Activated T-helper 2 cell treated with anti-CD3 and anti-CD28 coated beads, Interferon-gamma antibody, Interleukin-2, Interleukin-4, amounts not matched to agents 10 μg/mL and 5 μg/mL and 100 μg/mL, durations not matched to agents 14 hours and 24 hours and 36 hours (primary cell): Measurements from ENCODE around the gene DDX56. TPM values are rescaled to one million over a fixed set of nuclear protein-coding genes. Genes with fewer than 3 reads are reported as not detected.

Experiments used
- DNase-seq: peaks from one replicate; pipeline ENCODE4 v3.0.0; 2021; ENCODE audit warnings: low spot score
- H3K27ac Mint-ChIP-seq: one replicate; pipeline ENCODE4 v1.8.0; 2021; ENCODE audit warnings: mixed read lengths
- H3K27me3 Mint-ChIP-seq: one replicate; pipeline ENCODE4 v1.8.0; 2021; ENCODE audit warnings: low read depth, mixed read lengths
- H3K36me3 Mint-ChIP-seq: one replicate; pipeline ENCODE4 v1.8.0; 2021; ENCODE audit warnings: low read depth, mixed read lengths
- H3K4me1 Mint-ChIP-seq: one replicate; pipeline ENCODE4 v1.8.0; 2021; ENCODE audit warnings: low read depth, mixed read lengths
- H3K4me3 Mint-ChIP-seq: one replicate; pipeline ENCODE4 v1.8.0; 2021; ENCODE audit warnings: low read depth, mild to moderate bottlenecking, moderate library complexity, mixed read lengths
- H3K9me3 Mint-ChIP-seq: one replicate; pipeline ENCODE4 v1.8.0; 2021; ENCODE audit warnings: mixed read lengths
- intact Hi-C: fragments of 100-400 bp; cut with micrococcal nuclease; formaldehyde crosslinking; loops from one replicate; pipeline ENCODE4 v1.15.1; 2023
- total RNA-seq: library from RNA; stranded (reverse); gene quantifications from 2 replicates; pipeline ENCODE4 v1.2.3, GENCODE V29; 2022

The DDX56 gene, protein sequence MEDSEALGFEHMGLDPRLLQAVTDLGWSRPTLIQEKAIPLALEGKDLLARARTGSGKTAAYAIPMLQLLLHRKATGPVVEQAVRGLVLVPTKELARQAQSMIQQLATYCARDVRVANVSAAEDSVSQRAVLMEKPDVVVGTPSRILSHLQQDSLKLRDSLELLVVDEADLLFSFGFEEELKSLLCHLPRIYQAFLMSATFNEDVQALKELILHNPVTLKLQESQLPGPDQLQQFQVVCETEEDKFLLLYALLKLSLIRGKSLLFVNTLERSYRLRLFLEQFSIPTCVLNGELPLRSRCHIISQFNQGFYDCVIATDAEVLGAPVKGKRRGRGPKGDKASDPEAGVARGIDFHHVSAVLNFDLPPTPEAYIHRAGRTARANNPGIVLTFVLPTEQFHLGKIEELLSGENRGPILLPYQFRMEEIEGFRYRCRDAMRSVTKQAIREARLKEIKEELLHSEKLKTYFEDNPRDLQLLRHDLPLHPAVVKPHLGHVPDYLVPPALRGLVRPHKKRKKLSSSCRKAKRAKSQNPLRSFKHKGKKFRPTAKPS
- total RNA-seq, result 131 and 135 TPM in 2 replicates

DNA sequence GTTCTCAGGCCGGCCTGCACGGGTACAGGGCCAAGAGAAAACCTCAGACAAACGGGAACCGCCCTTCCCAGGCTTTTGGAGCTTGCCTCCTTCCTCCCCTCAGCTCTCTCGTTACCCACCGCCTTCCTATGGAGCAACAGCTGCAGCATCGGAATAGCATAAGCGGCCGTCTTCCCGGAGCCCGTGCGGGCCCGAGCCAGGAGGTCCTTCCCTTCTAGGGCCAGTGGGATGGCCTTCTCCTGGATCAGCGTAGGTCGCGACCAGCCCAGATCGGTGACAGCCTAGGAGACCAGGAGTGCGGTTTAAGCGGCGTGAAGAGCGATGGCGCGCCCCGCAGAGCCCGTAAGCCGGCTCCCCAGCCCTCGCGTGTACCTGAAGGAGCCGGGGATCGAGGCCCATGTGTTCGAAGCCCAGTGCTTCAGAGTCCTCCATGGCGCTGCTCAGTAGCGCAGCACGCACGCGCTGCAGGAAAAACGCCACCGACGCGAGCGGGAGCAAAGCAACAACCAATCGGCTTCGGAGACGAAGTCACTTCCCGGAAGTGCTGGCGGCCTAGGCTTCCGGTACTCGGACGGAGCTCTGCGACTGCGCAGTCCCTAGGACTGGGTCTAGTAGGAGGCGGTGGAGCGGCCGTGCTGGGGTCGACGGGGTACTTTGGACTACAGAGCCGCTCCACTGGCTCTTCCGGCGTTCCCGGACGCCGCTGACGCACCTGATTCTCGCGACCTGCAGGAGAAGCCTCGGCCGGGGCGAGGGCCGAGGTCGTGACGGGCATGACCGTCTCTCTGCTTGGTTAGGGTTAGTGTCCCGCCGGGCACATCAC lies at the start of gene DDX56:
Gene DDX56 (minus strand): TSS at position 445 of the 823 bp plus-strand sequence. CDS start 13 bp downstream, at position 432.
- H3K9me3 Mint-ChIP-seq, result no peaks in the 10 kb centered on the region
- H3K4me1 Mint-ChIP-seq, result peaks cover 27% of the 10 kb centered on the region
- peaks cover 77% of the 10 kb centered on the region for H3K36me3 Mint-ChIP-seq
- intact Hi-C loops, result no loop called here
- no peaks in the 10 kb centered on the region for H3K27me3 Mint-ChIP-seq
- peak within 1 kb of the TSS; percentile 85 for H3K27ac Mint-ChIP-seq
- peak within 1 kb of the TSS; percentile 90 for H3K4me3 Mint-ChIP-seq
- DNase-seq, result peak; percentile 91

DNA sequence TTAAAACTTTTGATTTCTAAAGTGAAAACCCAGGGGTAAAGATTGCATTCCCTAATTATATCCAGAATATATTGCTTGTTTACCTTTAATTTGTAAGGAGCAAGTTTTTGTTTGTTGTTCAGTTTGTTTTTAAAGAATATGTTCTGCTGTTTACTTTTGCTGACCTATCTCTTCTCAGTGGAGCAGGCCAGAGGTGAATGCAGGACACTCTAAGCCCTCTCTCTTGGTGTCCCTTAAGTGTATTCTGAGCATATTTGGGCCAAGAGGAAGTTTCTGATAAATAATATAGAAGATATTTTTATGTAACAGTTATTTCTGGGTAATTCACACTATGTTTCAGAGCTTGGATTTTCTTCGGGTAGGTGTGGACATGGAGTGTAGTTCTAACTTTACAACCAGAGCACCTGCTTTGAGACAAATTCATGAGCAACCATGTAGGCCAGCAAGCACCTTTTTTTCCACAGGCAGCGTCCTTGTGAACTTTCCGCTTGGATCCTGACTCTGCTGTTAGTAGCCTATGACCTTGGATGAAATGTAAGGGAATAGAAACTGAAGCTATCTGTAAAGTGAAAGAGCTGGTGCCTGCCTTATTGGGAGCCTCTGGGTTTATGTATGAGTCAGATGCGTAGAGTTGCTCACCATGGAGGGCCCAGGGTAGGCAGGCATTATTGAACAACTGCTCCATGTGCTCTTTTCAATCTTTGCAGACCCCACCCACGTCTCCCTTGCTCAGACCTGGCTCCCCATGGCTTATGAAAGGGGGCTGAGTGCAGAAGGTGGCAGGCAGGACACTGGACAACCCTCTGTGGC lies 48.8 kb upstream of the DDX56 start:
- Mint-ChIP-seq H3K4me1 (peaks cover 74% of the 10 kb centered on the region), H3K4me3 (peak overlapping the region; percentile 57), H3K27me3 (no peaks in the 10 kb centered on the region), H3K27ac (peak overlapping the region; percentile 91), H3K9me3 (no peaks in the 10 kb centered on the region), H3K36me3 (peaks cover 61% of the 10 kb centered on the region)
- DNase-seq, result no peak
- intact Hi-C loops, result loop anchor here (1.0 kb wide), 1 partner anchor 11 kb away; no protein-coding TSS in a partner anchor

DNA sequence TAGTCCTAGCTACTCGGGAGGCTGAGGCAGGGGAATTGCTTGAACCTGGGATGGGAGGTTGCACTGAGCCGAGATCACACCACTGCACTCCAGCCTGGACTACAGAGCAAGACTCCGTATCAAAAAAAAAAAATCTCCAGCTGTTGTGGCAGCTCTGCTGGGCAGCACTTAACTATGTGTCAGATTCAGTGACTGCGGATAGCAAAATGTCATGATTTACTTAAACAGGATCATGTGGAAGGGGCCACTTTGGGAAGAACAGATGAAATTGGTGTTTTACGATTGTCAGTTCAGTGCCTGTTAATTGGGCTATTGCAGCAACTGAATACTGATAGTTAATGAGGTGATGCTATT lies 48.0 kb upstream of the DDX56 start:
- Mint-ChIP-seq H3K27me3 (no peaks in the 10 kb centered on the region), H3K9me3 (no peaks in the 10 kb centered on the region), H3K4me3 (no peak overlapping the region), H3K27ac (peak overlapping the region; percentile 21), H3K4me1 (peaks cover 81% of the 10 kb centered on the region), H3K36me3 (peaks cover 59% of the 10 kb centered on the region)
- no peak for DNase-seq
- intact Hi-C loops, result loop anchor here (1.0 kb wide), 1 partner anchor 12 kb away; no protein-coding TSS in a partner anchor

DNA sequence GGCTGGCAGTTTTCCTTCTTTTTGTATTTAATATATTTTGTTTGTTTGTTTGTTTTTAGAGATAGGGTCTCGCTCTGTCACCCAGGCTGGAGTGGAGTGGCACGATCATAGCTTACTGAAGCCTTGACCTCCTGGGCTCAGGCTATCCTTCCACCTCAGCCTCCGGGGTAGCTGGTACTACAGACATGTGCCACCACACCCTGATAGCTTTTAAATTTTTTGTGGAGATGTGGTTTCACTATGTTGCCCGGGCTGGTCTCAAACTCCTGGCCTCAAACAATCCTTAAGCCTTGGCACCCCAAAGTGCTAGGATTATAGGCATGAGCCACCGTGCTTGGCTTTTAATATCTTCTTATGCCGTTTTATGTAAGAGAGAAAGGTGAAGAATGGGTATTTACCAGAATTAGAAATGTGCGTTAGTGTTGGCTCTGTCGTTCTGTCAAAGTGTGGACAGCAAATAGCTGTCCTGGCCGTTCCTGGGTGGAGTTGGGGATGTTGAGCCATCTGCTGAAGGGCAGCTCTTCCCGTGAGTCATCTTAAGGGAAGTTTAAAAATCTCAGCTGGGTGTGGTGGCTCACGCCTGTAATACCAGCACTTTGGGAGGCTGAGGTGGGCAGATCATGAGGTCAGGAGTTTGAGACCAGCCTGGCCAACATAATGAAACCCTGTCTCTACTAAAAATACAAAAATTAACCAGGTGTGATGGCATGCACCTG lies 47.5 kb upstream of the DDX56 start:
- peak overlapping the region; percentile 22 for H3K27ac Mint-ChIP-seq
- no peaks in the 10 kb centered on the region for H3K9me3 Mint-ChIP-seq
- no peaks in the 10 kb centered on the region for H3K27me3 Mint-ChIP-seq
- no peak for DNase-seq
- intact Hi-C loops, result no loop called here
- peaks cover 54% of the 10 kb centered on the region for H3K36me3 Mint-ChIP-seq
- H3K4me1 Mint-ChIP-seq, result peaks cover 79% of the 10 kb centered on the region
- no peak overlapping the region for H3K4me3 Mint-ChIP-seq

DNA sequence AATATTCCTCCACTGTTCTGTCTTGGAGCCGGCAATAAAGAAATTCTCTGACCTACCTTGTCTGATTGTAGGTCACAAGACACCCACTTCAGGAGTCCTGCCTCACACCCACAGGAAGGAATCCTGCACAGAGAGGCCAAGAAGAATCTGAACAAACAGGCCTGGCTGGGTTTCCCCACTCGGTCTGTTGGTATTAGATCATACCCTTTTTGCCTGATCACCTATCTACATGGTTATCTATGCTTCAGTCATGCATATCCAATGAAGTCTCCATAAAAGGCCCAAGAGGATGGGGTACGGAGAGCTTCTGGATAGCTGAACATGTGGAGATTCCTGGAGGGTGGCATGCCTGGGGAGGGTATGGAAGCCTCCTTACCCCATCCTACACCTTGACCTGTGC lies 45.0 kb upstream of the DDX56 start:
- intact Hi-C loops, result loop anchor here (5.0 kb wide), 1 partner anchor 119 kb away; no protein-coding TSS in a partner anchor
- Mint-ChIP-seq H3K4me1 (peaks cover 72% of the 10 kb centered on the region), H3K27ac (peak overlapping the region; percentile 91), H3K27me3 (no peaks in the 10 kb centered on the region), H3K9me3 (no peaks in the 10 kb centered on the region), H3K4me3 (no peak overlapping the region), H3K36me3 (peaks cover 45% of the 10 kb centered on the region)
- no peak for DNase-seq

DNA sequence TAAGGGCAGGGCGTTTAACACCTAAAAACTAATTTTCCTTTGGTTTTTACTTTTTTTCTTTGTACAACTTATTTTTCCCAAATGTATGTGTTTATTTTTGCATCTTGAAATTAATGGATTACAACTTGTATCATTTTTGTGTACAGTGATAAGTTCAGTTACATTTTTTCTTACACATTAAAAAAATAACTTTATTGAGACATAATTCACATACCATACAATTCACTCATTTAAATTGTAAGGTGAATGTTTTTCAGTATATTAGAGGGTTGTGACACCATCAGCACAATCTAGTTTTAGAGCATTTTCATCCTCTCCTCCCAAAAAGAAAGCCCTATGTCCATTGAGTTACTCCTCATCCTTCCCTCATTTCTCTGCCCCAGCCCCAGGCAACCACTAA lies 44.3 kb upstream of the DDX56 start:
- Mint-ChIP-seq H3K4me1 (peaks cover 66% of the 10 kb centered on the region), H3K27ac (peak overlapping the region; percentile 91), H3K9me3 (no peaks in the 10 kb centered on the region), H3K36me3 (peaks cover 42% of the 10 kb centered on the region), H3K4me3 (peak overlapping the region; percentile 28), H3K27me3 (no peaks in the 10 kb centered on the region)
- intact Hi-C loops, result loop anchor here (5.0 kb wide), 1 partner anchor 119 kb away; no protein-coding TSS in a partner anchor
- no peak for DNase-seq

DNA sequence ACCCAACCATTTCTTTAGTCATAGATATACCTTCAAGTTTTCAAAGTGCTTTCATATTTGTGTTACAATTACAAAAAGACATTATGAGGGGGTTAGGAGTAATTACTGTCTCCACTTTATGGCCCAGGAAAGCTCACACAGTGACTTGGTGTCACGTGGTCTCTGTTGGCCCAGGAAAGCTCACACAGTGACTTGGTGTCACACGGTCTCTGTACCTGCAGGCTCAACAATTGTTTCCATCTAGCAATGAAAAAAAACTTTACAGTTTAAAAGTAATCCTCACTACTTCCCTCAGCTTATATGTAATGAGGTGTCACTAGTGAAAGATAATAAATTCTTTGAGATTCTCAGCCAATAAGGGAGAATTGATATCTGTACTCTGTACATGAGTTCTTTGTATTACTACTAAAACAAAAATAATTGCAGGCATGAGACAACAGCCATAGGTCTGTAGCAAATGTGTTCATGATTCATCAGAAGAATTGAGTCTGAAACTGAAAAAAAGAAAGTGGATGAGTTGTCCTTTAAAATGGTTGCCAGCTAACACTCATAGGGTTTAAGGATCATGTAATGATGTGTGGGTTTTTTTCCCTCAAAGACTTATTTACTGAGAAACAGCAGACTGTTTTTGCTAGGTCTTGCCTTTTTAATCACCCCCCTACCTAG lies 43.6 kb upstream of the DDX56 start:
- no peaks in the 10 kb centered on the region for H3K27me3 Mint-ChIP-seq
- peak overlapping the region; percentile 10 for H3K4me3 Mint-ChIP-seq

DNA sequence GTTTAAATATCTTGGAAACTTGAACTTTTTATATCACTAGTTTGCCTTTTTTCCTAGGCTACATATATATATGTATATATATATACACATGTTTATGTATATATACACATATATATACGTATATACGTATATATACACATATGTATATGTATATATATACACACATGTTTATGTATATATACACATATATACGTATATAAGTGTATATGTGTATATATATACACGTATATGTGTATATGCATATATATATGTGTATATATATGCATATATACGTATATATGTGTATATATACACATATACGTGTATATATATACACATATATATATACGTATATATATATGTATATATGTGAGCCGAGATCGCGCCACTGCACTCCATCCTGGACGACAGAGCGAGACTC lies 42.8 kb upstream of the DDX56 start:
- H3K4me3 Mint-ChIP-seq, result no peak overlapping the region
- H3K4me1 Mint-ChIP-seq, result peaks cover 58% of the 10 kb centered on the region
- no peaks in the 10 kb centered on the region for H3K27me3 Mint-ChIP-seq
- no peaks in the 10 kb centered on the region for H3K9me3 Mint-ChIP-seq
- no peak overlapping the region for H3K27ac Mint-ChIP-seq
- DNase-seq, result no peak
- intact Hi-C loops, result loop anchor here (5.0 kb wide), 1 partner anchor 121 kb away; no protein-coding TSS in a partner anchor
- peaks cover 37% of the 10 kb centered on the region for H3K36me3 Mint-ChIP-seq

More for the DNA sequence above, 43.6 kb upstream of the DDX56 start:
- Mint-ChIP-seq H3K9me3 (no peaks in the 10 kb centered on the region), H3K36me3 (peaks cover 37% of the 10 kb centered on the region), H3K27ac (peak overlapping the region; percentile 91), H3K4me1 (peaks cover 60% of the 10 kb centered on the region)
- intact Hi-C loops, result loop anchor here (1.0 to 5.0 kb wide), 4 partner anchors 11 to 120 kb away; partner anchors contain the start of gene OGDH
- no peak for DNase-seq

DNA sequence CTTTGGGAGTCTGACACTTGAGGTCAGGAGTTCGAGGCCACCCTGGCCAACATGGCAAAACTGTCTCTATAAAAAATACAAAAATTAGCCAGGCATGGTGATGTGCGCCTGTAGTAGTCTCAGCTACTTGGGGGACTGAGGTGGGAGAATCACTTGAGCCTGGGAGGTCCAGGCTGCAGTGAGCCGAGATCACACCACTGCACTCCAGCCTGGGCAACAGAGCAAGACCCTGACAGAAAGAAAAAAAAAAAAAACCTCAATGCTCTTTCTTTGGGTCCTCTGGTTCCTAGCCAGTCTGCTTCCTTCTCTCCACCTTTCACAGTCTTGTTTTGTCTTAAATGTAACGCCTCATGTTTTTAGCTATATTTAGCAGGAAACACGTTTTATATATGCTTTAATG lies 42.1 kb upstream of the DDX56 start:
- Mint-ChIP-seq H3K36me3 (peaks cover 31% of the 10 kb centered on the region), H3K27me3 (no peaks in the 10 kb centered on the region), H3K9me3 (no peaks in the 10 kb centered on the region), H3K27ac (peak overlapping the region; percentile 49), H3K4me3 (no peak overlapping the region), H3K4me1 (peaks cover 52% of the 10 kb centered on the region)
- intact Hi-C loops, result loop anchor here (5.0 kb wide), 1 partner anchor 122 kb away; no protein-coding TSS in a partner anchor
- DNase-seq, result no peak

DNA sequence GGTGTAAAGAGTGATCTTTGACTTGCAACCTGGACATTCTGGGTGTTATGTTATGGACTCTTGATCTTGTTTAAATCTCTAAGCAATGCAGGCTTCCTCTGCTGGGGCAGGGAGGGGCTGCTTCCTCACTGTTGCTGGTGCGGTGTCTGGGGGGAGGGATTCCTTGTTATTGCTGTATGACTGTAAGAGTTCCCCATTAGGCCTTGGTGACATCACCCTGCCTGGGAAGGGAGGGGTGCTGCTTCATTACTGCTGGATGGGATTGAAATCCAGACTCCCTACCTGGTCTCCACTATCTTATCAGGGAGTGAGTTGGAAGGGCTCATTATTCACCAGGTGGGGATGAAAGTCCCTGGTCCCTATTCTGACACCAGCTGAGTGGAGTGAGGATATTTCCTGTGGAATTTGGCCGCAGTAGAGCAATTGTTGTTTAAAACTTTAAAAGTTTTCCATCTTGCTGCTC lies 41.5 kb upstream of the DDX56 start:
- H3K27me3 Mint-ChIP-seq, result no peaks in the 10 kb centered on the region
- H3K36me3 Mint-ChIP-seq, result peaks cover 27% of the 10 kb centered on the region
- DNase-seq, result no peak
- H3K4me3 Mint-ChIP-seq, result no peak overlapping the region
- H3K4me1 Mint-ChIP-seq, result peaks cover 50% of the 10 kb centered on the region
- intact Hi-C loops, result loop anchor here (5.0 kb wide), 1 partner anchor 122 kb away; no protein-coding TSS in a partner anchor
- H3K27ac Mint-ChIP-seq, result peak overlapping the region; percentile 80
- no peaks in the 10 kb centered on the region for H3K9me3 Mint-ChIP-seq

DNA sequence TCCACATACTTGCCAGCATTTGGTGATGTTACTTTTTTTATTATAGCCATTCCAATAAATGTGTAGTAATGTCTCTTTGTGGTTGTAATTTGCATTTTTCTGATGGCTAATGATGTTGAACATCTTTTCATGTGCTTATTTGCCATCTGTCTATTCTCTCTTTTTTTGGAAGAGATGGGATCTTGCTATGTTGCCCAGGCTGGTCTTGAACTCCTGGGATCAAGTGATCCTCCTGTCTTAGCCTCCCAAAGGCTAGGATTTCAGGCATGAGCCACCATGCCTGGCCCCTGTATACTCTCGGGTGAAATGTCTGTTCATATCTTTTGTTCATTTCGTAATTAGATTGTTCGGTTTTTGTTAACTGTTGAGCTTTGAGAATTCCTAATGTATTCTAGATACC lies 36.1 kb upstream of the DDX56 start:
- DNase-seq, result no peak
- Mint-ChIP-seq H3K4me3 (no peak overlapping the region), H3K9me3 (no peaks in the 10 kb centered on the region), H3K36me3 (peaks cover 16% of the 10 kb centered on the region), H3K27ac (no peak overlapping the region), H3K4me1 (peaks cover 32% of the 10 kb centered on the region), H3K27me3 (no peaks in the 10 kb centered on the region)
- intact Hi-C loops, result no loop called here
